ENCODE measurements around the gene CTXND2. TPM values are rescaled to one million over a fixed set of nuclear protein-coding genes. Genes with fewer than 3 reads are reported as not detected.

CTXND2 gene
- polyA plus RNA-seq, 1 donor (not counting 4 experiments of a cell fraction or from before 2014, with no cell fraction given) = not detected

DNA sequence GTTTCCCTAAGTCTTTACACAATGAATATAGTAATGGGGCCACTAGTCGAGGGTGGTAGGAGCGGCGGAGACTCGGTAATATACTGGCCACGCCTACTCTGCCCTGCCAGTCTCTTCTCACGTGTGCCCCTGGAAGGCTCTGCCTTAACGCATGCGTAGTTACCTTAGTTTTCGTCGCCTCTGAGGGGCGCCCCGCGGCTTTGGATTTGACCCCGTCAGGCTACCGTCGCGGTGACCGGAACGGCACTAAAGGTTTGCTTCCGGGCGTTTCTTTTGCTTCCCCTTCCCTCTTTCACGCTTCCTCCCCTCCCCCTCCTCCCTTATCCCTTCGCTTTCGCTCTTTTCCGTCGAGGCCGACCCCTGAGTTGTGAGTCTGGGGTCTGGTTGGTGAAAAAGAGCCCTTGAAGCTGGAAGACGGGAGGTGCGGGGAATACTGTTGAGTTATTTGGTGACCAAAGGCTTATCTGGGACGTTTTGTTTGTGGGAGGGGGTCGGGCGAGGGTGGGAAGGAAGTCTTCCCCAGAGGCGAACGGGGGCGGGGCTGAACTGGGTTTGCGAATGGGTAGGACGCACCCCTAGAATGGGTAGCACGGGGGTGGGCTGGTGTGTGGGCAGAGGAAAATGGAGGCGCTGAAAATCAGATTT lies 39.3 kb downstream of the CTXND2 start, which contains the start of gene SETDB1:
Gene SETDB1 (plus strand): TSS at position 267 of the 645 bp plus-strand sequence. CDS start 1,352 bp downstream, outside the sequence.
- Histone ChIP-seq H3K4me1 (ENCODE audit: control insufficient read depth, extremely low read depth, insufficient read depth, low read length) (peaks cover 11% of the 10 kb centered on the region), H3K9ac (ENCODE audit: control insufficient read depth, extremely low read depth, insufficient read depth, low read length) (peak within 1 kb of the TSS; percentile 97), H3K27ac (ENCODE audit: control insufficient read depth, insufficient read depth, low read length) (peak within 1 kb of the TSS; percentile 95), H3K9me1 (ENCODE audit: control insufficient read depth, extremely low read depth, insufficient read depth, low read length) (no peaks in the 10 kb centered on the region), H4K20me1 (ENCODE audit: control insufficient read depth, extremely low read depth, insufficient read depth, low read length) (no peaks in the 10 kb centered on the region), H3K4me3 (ENCODE audit: control insufficient read depth in 2 of 3, extremely low read depth in 1 of 3, insufficient read depth in 2 of 3, low read depth in 1 of 3, low read length in 3 of 3) (peak within 1 kb of the TSS; percentile 67 to 100 (median 95)), H3K79me2 (ENCODE audit: control insufficient read depth, insufficient read depth, low read length) (peaks cover 10% of the 10 kb centered on the region), H3K27me3 (ENCODE audit: control insufficient read depth, extremely low read depth, insufficient read depth, low read length) (no peaks in the 10 kb centered on the region), H3K9me3 (ENCODE audit: control insufficient read depth, low read depth, low read length) (no peaks in the 10 kb centered on the region), H3K4me2 (ENCODE audit: control insufficient read depth, extremely low read depth, insufficient read depth, low read depth, low read length) (peak within 1 kb of the TSS; percentile 84), H2AFZ (ENCODE audit: control insufficient read depth, low read length) (peak within 1 kb of the TSS; percentile 96), H3K36me3 (ENCODE audit: control insufficient read depth in 2 of 2, extremely low read depth in 1 of 2, insufficient read depth in 2 of 2, low read length in 2 of 2) (peaks cover 9 to 19% of the 10 kb centered on the region in 2 experiments)
- TF ChIP-seq, protein P1, sequence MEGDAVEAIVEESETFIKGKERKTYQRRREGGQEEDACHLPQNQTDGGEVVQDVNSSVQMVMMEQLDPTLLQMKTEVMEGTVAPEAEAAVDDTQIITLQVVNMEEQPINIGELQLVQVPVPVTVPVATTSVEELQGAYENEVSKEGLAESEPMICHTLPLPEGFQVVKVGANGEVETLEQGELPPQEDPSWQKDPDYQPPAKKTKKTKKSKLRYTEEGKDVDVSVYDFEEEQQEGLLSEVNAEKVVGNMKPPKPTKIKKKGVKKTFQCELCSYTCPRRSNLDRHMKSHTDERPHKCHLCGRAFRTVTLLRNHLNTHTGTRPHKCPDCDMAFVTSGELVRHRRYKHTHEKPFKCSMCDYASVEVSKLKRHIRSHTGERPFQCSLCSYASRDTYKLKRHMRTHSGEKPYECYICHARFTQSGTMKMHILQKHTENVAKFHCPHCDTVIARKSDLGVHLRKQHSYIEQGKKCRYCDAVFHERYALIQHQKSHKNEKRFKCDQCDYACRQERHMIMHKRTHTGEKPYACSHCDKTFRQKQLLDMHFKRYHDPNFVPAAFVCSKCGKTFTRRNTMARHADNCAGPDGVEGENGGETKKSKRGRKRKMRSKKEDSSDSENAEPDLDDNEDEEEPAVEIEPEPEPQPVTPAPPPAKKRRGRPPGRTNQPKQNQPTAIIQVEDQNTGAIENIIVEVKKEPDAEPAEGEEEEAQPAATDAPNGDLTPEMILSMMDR (optimal IDR thresholded peaks at IDR 0.05 in 1 of 3, IDR thresholded peaks at IDR 0.05 in 1 of 3, conservative IDR thresholded peaks at IDR 0.05 in 1 of 3; ENCODE audit: extremely low read depth in 1 of 3, insufficient read depth in 2 of 3, low read length in 3 of 3) = peak in 2 of 3 experiments; percentile 2 to 44
- TF ChIP-seq EZH2 (IDR thresholded peaks at IDR 0.05; ENCODE audit: low read length) = no peak
- DNase-seq (ENCODE audit: low read depth, low spot score) (peak; percentile 81), FAIRE-seq (peak; percentile 88)
- dilution Hi-C loops (cut with MboI; ENCODE audit: extremely low pct_ligation_motif_present, low sequenced_read_pairs) = no loop called here

DNA sequence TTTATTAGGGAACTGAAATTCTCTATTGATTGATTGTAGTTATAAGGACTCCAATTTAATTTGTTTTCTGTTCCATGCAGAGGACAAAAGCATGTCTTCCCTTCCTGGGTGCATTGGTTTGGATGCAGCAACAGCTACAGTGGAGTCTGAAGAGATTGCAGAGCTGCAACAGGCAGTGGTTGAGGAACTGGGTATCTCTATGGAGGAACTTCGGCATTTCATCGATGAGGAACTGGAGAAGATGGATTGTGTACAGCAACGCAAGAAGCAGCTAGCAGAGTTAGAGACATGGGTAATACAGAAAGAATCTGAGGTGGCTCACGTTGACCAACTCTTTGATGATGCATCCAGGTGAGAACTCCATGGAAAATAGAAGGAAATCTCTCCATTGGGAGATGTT lies 40.7 kb downstream of the CTXND2 start:
- Histone ChIP-seq H3K27me3 (ENCODE audit: control insufficient read depth, extremely low read depth, insufficient read depth, low read length) (no peaks in the 10 kb centered on the region), H4K20me1 (ENCODE audit: control insufficient read depth, extremely low read depth, insufficient read depth, low read length) (no peaks in the 10 kb centered on the region), H3K4me1 (ENCODE audit: control insufficient read depth, extremely low read depth, insufficient read depth, low read length) (peaks cover 11% of the 10 kb centered on the region), H3K4me2 (ENCODE audit: control insufficient read depth, extremely low read depth, insufficient read depth, low read depth, low read length) (no peak overlapping the region), H3K9me3 (ENCODE audit: control insufficient read depth, low read depth, low read length) (no peaks in the 10 kb centered on the region), H3K4me3 (ENCODE audit: control insufficient read depth in 2 of 3, extremely low read depth in 1 of 3, insufficient read depth in 2 of 3, low read depth in 1 of 3, low read length in 3 of 3) (no peak overlapping the region), H3K36me3 (ENCODE audit: control insufficient read depth in 2 of 2, extremely low read depth in 1 of 2, insufficient read depth in 2 of 2, low read length in 2 of 2) (peaks cover 11 to 20% of the 10 kb centered on the region in 2 experiments), H3K79me2 (ENCODE audit: control insufficient read depth, insufficient read depth, low read length) (peaks cover 10% of the 10 kb centered on the region), H3K9ac (ENCODE audit: control insufficient read depth, extremely low read depth, insufficient read depth, low read length) (no peak overlapping the region), H3K9me1 (ENCODE audit: control insufficient read depth, extremely low read depth, insufficient read depth, low read length) (no peaks in the 10 kb centered on the region), H2AFZ (ENCODE audit: control insufficient read depth, low read length) (no peak overlapping the region), H3K27ac (ENCODE audit: control insufficient read depth, insufficient read depth, low read length) (no peak overlapping the region)
- DNase-seq (ENCODE audit: low read depth, low spot score) (no peak), FAIRE-seq (no peak)
- no peak for TF ChIP-seq EZH2 (IDR thresholded peaks at IDR 0.05; ENCODE audit: low read length)
- TF ChIP-seq, protein P1 (optimal IDR thresholded peaks at IDR 0.05 in 1 of 3, IDR thresholded peaks at IDR 0.05 in 1 of 3, conservative IDR thresholded peaks at IDR 0.05 in 1 of 3; ENCODE audit: extremely low read depth in 1 of 3, insufficient read depth in 2 of 3, low read length in 3 of 3) = no peak
- dilution Hi-C loops (cut with MboI; ENCODE audit: extremely low pct_ligation_motif_present, low sequenced_read_pairs) = no loop called here

Data from keratinocyte (primary cell).